ENCODE measurements around the gene ADGRG1. TPM values are rescaled to one million over a fixed set of nuclear protein-coding genes. Genes with fewer than 3 reads are reported as not detected.

ADGRG1 gene
- total RNA-seq, 2 donors from 2014 or later = 53.7 to 61.6 TPM

DNA sequence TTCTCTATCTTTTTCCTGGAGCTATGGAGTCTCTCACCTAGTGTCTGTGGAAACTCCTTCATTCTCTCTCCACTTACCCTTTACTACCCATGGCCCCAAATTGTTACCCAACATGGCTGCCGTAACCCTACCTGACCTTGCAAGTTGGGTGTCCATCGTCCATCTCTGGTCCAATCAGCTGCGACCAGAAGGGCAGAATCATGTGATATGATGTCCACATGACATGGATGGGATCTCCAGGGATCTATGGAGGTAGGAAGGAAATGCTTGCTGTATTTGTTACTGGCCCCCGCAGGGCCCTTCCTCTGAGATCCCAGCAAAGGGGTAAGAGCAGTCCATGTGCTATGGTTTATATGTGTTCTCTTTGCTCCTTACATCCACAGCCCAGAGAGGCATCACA is 58.1 kb downstream of the ADGRG1 start:
- ATAC-seq = no peak
- Histone ChIP-seq H3K27ac (no peak overlapping the region), H3K4me3 (no peak overlapping the region), H3K27me3 (no peaks in the 10 kb centered on the region), H3K9me3 (no peaks in the 10 kb centered on the region), H3K4me1 (peaks cover 46% of the 10 kb centered on the region), H3K36me3 (replicated peaks in 1 of 2; ENCODE audit: insufficient read depth in 1 of 2, low read depth in 2 of 2) (no peaks in the 10 kb centered on the region)
- intact Hi-C loops (cut with DNase I) = no loop called here
- TF ChIP-seq, protein P1, sequence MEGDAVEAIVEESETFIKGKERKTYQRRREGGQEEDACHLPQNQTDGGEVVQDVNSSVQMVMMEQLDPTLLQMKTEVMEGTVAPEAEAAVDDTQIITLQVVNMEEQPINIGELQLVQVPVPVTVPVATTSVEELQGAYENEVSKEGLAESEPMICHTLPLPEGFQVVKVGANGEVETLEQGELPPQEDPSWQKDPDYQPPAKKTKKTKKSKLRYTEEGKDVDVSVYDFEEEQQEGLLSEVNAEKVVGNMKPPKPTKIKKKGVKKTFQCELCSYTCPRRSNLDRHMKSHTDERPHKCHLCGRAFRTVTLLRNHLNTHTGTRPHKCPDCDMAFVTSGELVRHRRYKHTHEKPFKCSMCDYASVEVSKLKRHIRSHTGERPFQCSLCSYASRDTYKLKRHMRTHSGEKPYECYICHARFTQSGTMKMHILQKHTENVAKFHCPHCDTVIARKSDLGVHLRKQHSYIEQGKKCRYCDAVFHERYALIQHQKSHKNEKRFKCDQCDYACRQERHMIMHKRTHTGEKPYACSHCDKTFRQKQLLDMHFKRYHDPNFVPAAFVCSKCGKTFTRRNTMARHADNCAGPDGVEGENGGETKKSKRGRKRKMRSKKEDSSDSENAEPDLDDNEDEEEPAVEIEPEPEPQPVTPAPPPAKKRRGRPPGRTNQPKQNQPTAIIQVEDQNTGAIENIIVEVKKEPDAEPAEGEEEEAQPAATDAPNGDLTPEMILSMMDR (IDR thresholded peaks at IDR 0.05) = no peak
- no peak for TF ChIP-seq POLR2A (IDR thresholded peaks at IDR 0.05)
- WGBS, 2 donors = 66 to 67% methylated on average over 4 of the region's 4 CpGs
- DNase-seq = peak in 1 of 4 donors; percentile 1

DNA sequence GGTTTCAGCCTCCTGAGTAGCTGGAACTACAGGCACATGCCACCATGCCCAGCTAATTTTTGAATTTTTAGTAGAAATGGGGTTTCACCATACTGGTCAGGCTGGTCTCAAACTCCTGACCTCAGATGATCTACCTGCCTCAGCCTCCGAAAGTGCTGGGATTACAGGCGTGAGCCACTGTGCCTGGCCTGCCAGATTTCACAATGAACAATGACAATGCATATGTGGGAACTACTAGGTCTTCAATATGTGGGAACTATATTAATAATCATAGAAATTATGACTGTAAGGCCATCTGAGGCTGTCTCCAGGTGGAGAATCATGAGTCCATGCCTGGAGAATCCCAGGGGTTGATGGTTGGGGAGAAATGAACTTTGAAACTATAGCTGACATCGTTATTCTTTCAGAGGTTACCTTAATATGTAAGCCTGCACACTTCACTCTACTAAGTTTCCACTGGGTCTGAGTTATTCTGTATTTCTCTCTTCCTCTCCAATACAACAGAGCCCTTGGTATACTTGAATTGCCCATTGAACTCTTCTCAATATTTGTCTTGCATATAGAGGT is 59.0 kb downstream of the ADGRG1 start:
- H3K27me3 ChIP-seq = no peaks in the 10 kb centered on the region
- WGBS, 2 donors = 68 to 85% methylated on average over 3 of the region's 3 CpGs
- no peaks in the 10 kb centered on the region for H3K36me3 ChIP-seq (replicated peaks in 1 of 2; ENCODE audit: insufficient read depth in 1 of 2, low read depth in 2 of 2)
- H3K4me1 ChIP-seq = peaks cover 45% of the 10 kb centered on the region
- H3K4me3 ChIP-seq = no peak overlapping the region
- H3K9me3 ChIP-seq = no peaks in the 10 kb centered on the region
- TF ChIP-seq, protein P1 (IDR thresholded peaks at IDR 0.05) = no peak
- no peak for TF ChIP-seq POLR2A (IDR thresholded peaks at IDR 0.05)
- ATAC-seq = no peak
- no peak overlapping the region for H3K27ac ChIP-seq
- intact Hi-C loops (cut with DNase I) = no loop called here
- DNase-seq = peak in 1 of 4 donors; percentile 0

DNA sequence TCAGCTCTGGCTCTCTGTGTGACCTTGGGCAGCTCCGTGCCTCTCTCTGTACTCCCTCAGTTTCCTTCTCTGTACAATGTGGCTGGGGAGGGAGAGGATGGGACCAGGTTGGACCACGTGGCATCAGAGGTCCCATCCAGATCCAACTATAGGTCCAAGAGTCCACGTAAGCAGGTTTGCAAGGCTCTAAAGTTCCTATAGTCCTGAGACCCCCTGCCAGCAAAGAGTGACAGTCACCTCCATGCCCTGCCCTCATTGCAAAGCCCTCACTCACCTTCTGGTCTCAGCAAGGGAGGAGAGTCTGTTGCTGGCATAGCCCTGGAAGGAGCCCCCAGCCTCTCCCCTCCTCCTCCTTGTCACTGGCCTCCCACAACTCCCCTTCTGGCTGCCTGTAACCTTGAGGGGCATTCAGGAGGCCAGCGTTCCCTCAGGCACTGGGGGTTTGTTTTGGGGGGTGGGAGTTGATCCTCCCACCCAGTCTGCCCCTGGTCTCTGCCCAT is 60.1 kb downstream of the ADGRG1 start:
- no peaks in the 10 kb centered on the region for H3K9me3 ChIP-seq
- peaks cover 35% of the 10 kb centered on the region for H3K4me1 ChIP-seq
- no peak overlapping the region for H3K4me3 ChIP-seq
- DNase-seq = peak in 1 of 4 donors; percentile 4
- ATAC-seq = no peak
- no peaks in the 10 kb centered on the region for H3K36me3 ChIP-seq (replicated peaks in 1 of 2; ENCODE audit: insufficient read depth in 1 of 2, low read depth in 2 of 2)
- no peaks in the 10 kb centered on the region for H3K27me3 ChIP-seq
- WGBS, 2 donors = 33 to 56% methylated on average over 1 to 4 of the region's 4 CpGs
- TF ChIP-seq POLR2A (IDR thresholded peaks at IDR 0.05) = no peak
- TF ChIP-seq, protein P1 (IDR thresholded peaks at IDR 0.05) = no peak
- intact Hi-C loops (cut with DNase I) = no loop called here
- peak overlapping the region in 2 of 4 donors; percentile 49 to 56 for H3K27ac ChIP-seq

DNA sequence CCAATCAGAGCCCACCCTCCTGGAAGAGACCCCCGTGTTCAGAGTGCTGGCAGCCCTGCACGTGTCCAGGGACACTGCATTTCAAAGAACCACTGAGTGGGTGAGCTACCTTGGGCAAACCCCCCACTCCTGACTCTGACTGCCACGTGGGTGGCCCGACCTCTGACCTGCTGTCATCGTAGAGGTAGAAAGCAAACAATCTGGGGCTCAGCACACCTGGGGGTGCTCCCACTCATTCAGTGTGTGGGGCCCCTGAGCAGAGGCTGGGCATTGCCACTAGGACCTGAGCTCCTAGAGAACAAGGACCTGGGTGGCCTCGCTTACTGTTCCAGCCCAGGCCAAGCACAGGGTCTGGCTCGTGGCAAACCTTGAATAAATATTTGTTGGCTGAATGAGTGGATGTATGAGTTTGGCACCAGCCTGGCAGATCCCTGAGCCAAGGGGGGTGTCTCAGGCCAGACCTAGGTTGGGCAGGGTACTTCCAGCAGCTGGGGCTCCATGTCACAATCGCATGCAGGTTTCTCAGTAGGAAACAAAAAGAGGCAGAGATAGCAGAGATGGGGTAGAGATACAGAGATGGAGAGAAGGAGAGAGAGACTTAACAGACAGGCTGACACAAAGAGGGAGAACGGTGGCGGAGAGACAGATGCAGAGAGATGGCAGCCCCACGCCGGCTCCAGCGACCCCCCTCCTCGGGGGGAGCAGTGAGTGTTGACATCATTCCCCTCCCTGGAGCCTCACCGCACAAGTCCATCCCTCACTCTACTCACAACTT is 60.7 kb downstream of the ADGRG1 start:
- peak; percentile 62 to 83 (median 79) for DNase-seq
- Histone ChIP-seq H3K27ac (peak overlapping the region; percentile 23 to 56 (median 45)), H3K27me3 (no peaks in the 10 kb centered on the region), H3K36me3 (replicated peaks in 1 of 2; ENCODE audit: insufficient read depth in 1 of 2, low read depth in 2 of 2) (no peaks in the 10 kb centered on the region), H3K9me3 (no peaks in the 10 kb centered on the region), H3K4me3 (no peak overlapping the region), H3K4me1 (peaks cover 39% of the 10 kb centered on the region)
- TF ChIP-seq POLR2A (IDR thresholded peaks at IDR 0.05) = no peak
- TF ChIP-seq, protein P1 (IDR thresholded peaks at IDR 0.05) = peak in 1 of 7 experiments; percentile 2
- ATAC-seq = peak; percentile 85
- WGBS, 2 donors = 24 to 25% methylated on average over 15 of the region's 15 CpGs
- intact Hi-C loops (cut with DNase I) = no loop called here
